ENCODE measurements around the gene TCEAL9. TPM values are rescaled to one million over a fixed set of nuclear protein-coding genes. Genes with fewer than 3 reads are reported as not detected.
A peak's percentile ranks its signal among the peaks of the same experiment; 100 is the strongest.

TCEAL9 gene, protein sequence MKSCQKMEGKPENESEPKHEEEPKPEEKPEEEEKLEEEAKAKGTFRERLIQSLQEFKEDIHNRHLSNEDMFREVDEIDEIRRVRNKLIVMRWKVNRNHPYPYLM
- total RNA-seq (1 to 10 TPM; 2.8 to 3.4 TPM), polyA plus RNA-seq (1.0 TPM)

DNA sequence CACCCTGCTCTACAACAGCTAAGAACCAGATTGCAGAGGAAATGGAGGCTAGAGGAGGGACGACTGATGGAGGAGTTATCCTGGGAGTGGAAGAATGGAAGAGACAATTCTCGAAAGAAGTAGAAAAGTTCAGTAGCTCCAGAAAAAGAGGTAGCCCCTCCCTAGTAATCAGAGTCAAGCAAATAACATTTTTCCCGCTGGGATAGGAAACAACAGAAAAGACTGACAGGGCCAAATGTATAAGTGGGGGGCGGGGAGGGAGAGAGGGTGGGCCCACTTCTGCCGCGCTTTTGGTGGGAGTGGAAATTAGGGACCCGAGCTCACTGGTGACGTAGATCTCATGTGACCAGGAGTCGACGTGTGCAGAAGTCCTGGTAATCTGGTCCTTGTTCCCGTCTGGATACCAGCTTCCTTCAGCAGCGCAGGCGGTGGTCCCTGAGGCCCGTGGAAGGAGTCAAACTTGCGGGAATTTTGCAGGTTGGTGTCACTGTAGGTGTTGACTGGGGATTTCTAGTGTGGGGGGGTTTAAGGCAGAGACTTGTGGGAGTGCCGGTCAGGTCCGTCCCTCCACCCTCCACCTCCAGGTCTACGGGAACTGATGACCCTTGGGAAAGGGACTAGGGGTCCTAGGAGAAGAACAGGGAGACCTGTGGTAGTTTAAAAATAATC is at the start of gene TCEAL9:
Gene TCEAL9 (plus strand): TSS at position 377 of the 669 bp plus-strand sequence. CDS start 1,179 bp downstream, outside the sequence.
- no peaks in the 10 kb centered on the region for H3K27me3 ChIP-seq (ENCODE audit: insufficient read depth, low read length, poor library complexity, severe bottlenecking)
- Mint-ChIP-seq H3K36me3 (no peaks in the 10 kb centered on the region), H3K4me1 (peaks cover 6 to 10% (median 9%) of the 10 kb centered on the region in 3 donors), H3K9me3 (no peaks in the 10 kb centered on the region), H3K4me3 (peak within 1 kb of the TSS; percentile 78 to 84 (median 80)), H3K27ac (peak within 1 kb of the TSS in 5 of 8 donors; percentile 14 to 57 (median 30)), H3K27me3 (peaks cover 3 to 14% of the 10 kb centered on the region in 2 donors)
- H3K4me1 ChIP-seq (ENCODE audit: insufficient read depth, low read length) = no peaks in the 10 kb centered on the region
- ChIA-PET POLR2A (no interaction called here), CTCF (no interaction called here)
- DNase-seq = peak in 1 of 5 donors; percentile 4
- peak within 1 kb of the TSS; percentile 9 for H3K27ac ChIP-seq (ENCODE audit: low read depth, low read length)
- no peaks in the 10 kb centered on the region for H3K36me3 ChIP-seq (ENCODE audit: insufficient read depth, low read length)
- peak within 1 kb of the TSS; percentile 45 for H3K4me3 ChIP-seq (ENCODE audit: low read length)
- H3K9me3 ChIP-seq (ENCODE audit: low read length) = no peaks in the 10 kb centered on the region

GRCh38 chrX:103309860-103310554 is 46.3 kb upstream of the TCEAL9 start:
- Mint-ChIP-seq H3K4me3 (peak overlapping the region; percentile 39 to 72 (median 56)), H3K27me3 (peaks cover 0 to 2% of the 10 kb centered on the region in 2 donors), H3K9me3 (peaks cover 0 to 2% (median 0%) of the 10 kb centered on the region in 5 donors), H3K36me3 (peaks cover 0 to 11% (median 0%) of the 10 kb centered on the region in 3 donors), H3K27ac (peak overlapping the region in 3 of 8 donors; percentile 14 to 43 (median 38)), H3K4me1 (peaks cover 0 to 9% (median 2%) of the 10 kb centered on the region in 3 donors)
- no peak for DNase-seq
- peak overlapping the region; percentile 55 for H3K4me3 ChIP-seq (ENCODE audit: low read length)
- no peaks in the 10 kb centered on the region for H3K27me3 ChIP-seq (ENCODE audit: insufficient read depth, low read length, poor library complexity, severe bottlenecking)
- peaks cover 3% of the 10 kb centered on the region for H3K4me1 ChIP-seq (ENCODE audit: insufficient read depth, low read length)
- CTCF ChIA-PET = no interaction called here
- H3K9me3 ChIP-seq (ENCODE audit: low read length) = no peaks in the 10 kb centered on the region
- POLR2A ChIA-PET = no interaction called here
- no peaks in the 10 kb centered on the region for H3K36me3 ChIP-seq (ENCODE audit: insufficient read depth, low read length)
- H3K27ac ChIP-seq (ENCODE audit: low read depth, low read length) = peak overlapping the region; percentile 51

GRCh38 chrX:103310555-103311398 is 45.5 kb upstream of the TCEAL9 start, which contains the start of gene BEX2:
TSS of gene BEX2 (minus strand) at chrX:103310990. CDS start at chrX:103309976, 1,014 bp downstream.
- Mint-ChIP-seq H3K27ac (peak within 1 kb of the TSS in 7 of 8 donors; percentile 50 to 89 (median 74)), H3K4me3 (peak within 1 kb of the TSS; percentile 77 to 90 (median 81)), H3K27me3 (peaks cover 0 to 2% of the 10 kb centered on the region in 2 donors), H3K36me3 (peaks cover 0 to 11% (median 0%) of the 10 kb centered on the region in 3 donors), H3K4me1 (peaks cover 0 to 9% (median 2%) of the 10 kb centered on the region in 3 donors), H3K9me3 (peaks cover 0 to 2% (median 0%) of the 10 kb centered on the region in 5 donors)
- Histone ChIP-seq H3K27ac (ENCODE audit: low read depth, low read length) (peak within 1 kb of the TSS; percentile 51), H3K4me1 (ENCODE audit: insufficient read depth, low read length) (peaks cover 3% of the 10 kb centered on the region), H3K36me3 (ENCODE audit: insufficient read depth, low read length) (no peaks in the 10 kb centered on the region), H3K27me3 (ENCODE audit: insufficient read depth, low read length, poor library complexity, severe bottlenecking) (no peaks in the 10 kb centered on the region), H3K9me3 (ENCODE audit: low read length) (no peaks in the 10 kb centered on the region), H3K4me3 (ENCODE audit: low read length) (peak within 1 kb of the TSS; percentile 55)
- DNase-seq = peak; percentile 70 to 90 (median 79)
- POLR2A ChIA-PET = no interaction called here
- CTCF ChIA-PET = no interaction called here

- Histone ChIP-seq H3K27me3 (ENCODE audit: insufficient read depth, low read length, poor library complexity, severe bottlenecking) (no peaks in the 10 kb centered on the region), H3K9me3 (ENCODE audit: low read length) (no peaks in the 10 kb centered on the region), H3K36me3 (ENCODE audit: insufficient read depth, low read length) (no peaks in the 10 kb centered on the region), H3K4me3 (ENCODE audit: low read length) (no peak overlapping the region), H3K4me1 (ENCODE audit: insufficient read depth, low read length) (peaks cover 3% of the 10 kb centered on the region), H3K27ac (ENCODE audit: low read depth, low read length) (no peak overlapping the region)
- H3K4me3 Mint-ChIP-seq = peak overlapping the region in 6 of 7 donors; percentile 27 to 85 (median 80)
- peaks cover 0 to 9% (median 2%) of the 10 kb centered on the region in 3 donors for H3K4me1 Mint-ChIP-seq
- DNase-seq = no peak
- H3K27ac Mint-ChIP-seq = peak overlapping the region in 3 of 8 donors; percentile 74 to 89 (median 81)
- H3K9me3 Mint-ChIP-seq = no peaks in the 10 kb centered on the region
- peaks cover 0 to 2% of the 10 kb centered on the region in 2 donors for H3K27me3 Mint-ChIP-seq
- H3K36me3 Mint-ChIP-seq = peaks cover 0 to 11% (median 0%) of the 10 kb centered on the region in 3 donors
- ChIA-PET POLR2A (no interaction called here), CTCF (no interaction called here)
These were observed 44.9 kb upstream of the TCEAL9 start for GRCh38 chrX:103311399-103311780.

- DNase-seq = no peak
- CTCF ChIA-PET = no interaction called here
- no peaks in the 10 kb centered on the region for H3K9me3 Mint-ChIP-seq
- Histone ChIP-seq H3K4me1 (ENCODE audit: insufficient read depth, low read length) (no peaks in the 10 kb centered on the region), H3K9me3 (ENCODE audit: low read length) (no peaks in the 10 kb centered on the region), H3K27ac (ENCODE audit: low read depth, low read length) (no peak within 1 kb of the TSS), H3K36me3 (ENCODE audit: insufficient read depth, low read length) (no peaks in the 10 kb centered on the region), H3K27me3 (ENCODE audit: insufficient read depth, low read length, poor library complexity, severe bottlenecking) (peaks cover 4% of the 10 kb centered on the region), H3K4me3 (ENCODE audit: low read length) (no peak within 1 kb of the TSS)
- peak within 1 kb of the TSS in 1 of 8 donors; percentile 80 for H3K27ac Mint-ChIP-seq
- peak within 1 kb of the TSS in 1 of 7 donors; percentile 29 for H3K4me3 Mint-ChIP-seq
- H3K4me1 Mint-ChIP-seq = peaks cover 0 to 4% (median 0%) of the 10 kb centered on the region in 3 donors
- H3K27me3 Mint-ChIP-seq = peaks cover 12 to 25% of the 10 kb centered on the region in 2 donors
- POLR2A ChIA-PET = no interaction called here
- no peaks in the 10 kb centered on the region for H3K36me3 Mint-ChIP-seq
These were observed 26.3 kb upstream of the TCEAL9 start, which contains the start of gene TCEAL7 for GRCh38 chrX:103329991-103330390. TSS of gene TCEAL7 (plus strand) at chrX:103330239. CDS start at chrX:103331404, 1,165 bp downstream.

DNA sequence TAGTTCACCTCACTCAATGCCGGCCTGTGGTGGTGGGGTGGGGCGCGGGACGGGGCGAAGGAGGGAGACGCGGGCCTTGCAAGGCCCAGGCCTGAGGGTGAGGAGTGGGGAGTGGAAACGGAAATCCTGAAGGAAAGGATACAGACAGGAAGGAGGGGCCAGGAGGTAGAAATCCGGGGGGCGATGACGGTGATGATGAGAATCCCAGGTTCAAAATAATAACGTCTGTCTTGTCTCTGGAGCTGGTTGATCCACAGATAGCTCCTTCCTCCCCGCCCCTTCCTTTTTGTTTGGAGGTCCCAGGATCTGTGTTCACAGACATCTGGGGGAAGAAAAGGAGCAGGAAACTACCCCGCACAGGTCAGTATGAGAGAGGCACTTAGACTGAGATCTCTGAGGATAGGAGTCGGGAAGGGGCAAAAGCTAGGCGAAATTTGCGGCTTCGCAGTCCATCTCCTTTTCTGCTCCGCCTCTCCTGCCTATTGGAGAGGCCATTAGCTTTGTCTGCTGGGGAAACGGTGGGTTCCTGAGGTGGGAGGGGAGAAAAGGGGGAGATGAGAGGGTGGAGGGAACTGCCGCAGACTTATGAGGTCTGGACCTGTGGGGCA is 25.5 kb upstream of the TCEAL9 start:
- CTCF ChIA-PET = no interaction called here
- peak overlapping the region in 1 of 7 donors; percentile 29 for H3K4me3 Mint-ChIP-seq

DNA sequence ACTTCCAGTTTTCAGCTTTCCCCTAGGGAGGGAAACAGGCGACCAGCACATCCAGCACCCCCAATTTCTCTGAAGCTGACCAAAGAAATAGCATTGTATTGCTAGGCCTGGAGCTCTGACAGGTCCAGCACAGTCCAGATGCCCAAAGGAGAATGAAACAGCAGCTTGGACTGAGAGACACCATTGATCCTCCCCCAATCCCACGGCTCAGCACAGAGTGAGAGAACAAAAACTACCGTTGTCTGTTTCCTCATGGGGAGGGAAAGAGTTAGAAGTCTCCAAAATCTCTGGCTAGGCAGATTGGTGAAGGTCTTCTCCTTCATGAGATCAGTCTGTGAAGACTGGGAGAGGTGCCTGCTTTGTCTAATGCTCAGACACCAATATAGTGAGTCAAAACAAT is 17.6 kb upstream of the TCEAL9 start:
- POLR2A ChIA-PET = no interaction called here
- Histone ChIP-seq H3K36me3 (ENCODE audit: insufficient read depth, low read length) (no peaks in the 10 kb centered on the region), H3K9me3 (ENCODE audit: low read length) (no peaks in the 10 kb centered on the region), H3K27ac (ENCODE audit: low read depth, low read length) (no peak overlapping the region), H3K27me3 (ENCODE audit: insufficient read depth, low read length, poor library complexity, severe bottlenecking) (no peaks in the 10 kb centered on the region), H3K4me1 (ENCODE audit: insufficient read depth, low read length) (no peaks in the 10 kb centered on the region), H3K4me3 (ENCODE audit: low read length) (no peak overlapping the region)
- Mint-ChIP-seq H3K4me1 (peaks cover 0 to 7% (median 2%) of the 10 kb centered on the region in 3 donors), H3K4me3 (no peak overlapping the region), H3K27ac (no peak overlapping the region), H3K27me3 (peaks cover 5 to 11% of the 10 kb centered on the region in 2 donors), H3K36me3 (no peaks in the 10 kb centered on the region), H3K9me3 (no peaks in the 10 kb centered on the region)
- CTCF ChIA-PET = interaction anchor here (1.1 kb wide), 1 partner anchor 128 kb away, joined by 4 read pairs; no protein-coding TSS in a partner anchor
- DNase-seq = no peak

More for the DNA sequence above, 25.5 kb upstream of the TCEAL9 start:
- Histone ChIP-seq H3K27ac (ENCODE audit: low read depth, low read length) (no peak overlapping the region), H3K4me3 (ENCODE audit: low read length) (no peak overlapping the region), H3K9me3 (ENCODE audit: low read length) (no peaks in the 10 kb centered on the region), H3K27me3 (ENCODE audit: insufficient read depth, low read length, poor library complexity, severe bottlenecking) (peaks cover 4% of the 10 kb centered on the region), H3K36me3 (ENCODE audit: insufficient read depth, low read length) (no peaks in the 10 kb centered on the region), H3K4me1 (ENCODE audit: insufficient read depth, low read length) (no peaks in the 10 kb centered on the region)
- Mint-ChIP-seq H3K27me3 (peaks cover 12 to 25% of the 10 kb centered on the region in 2 donors), H3K27ac (peak overlapping the region in 1 of 8 donors; percentile 80), H3K4me1 (peaks cover 0 to 4% (median 0%) of the 10 kb centered on the region in 3 donors), H3K9me3 (no peaks in the 10 kb centered on the region), H3K36me3 (no peaks in the 10 kb centered on the region)
- no peak for DNase-seq
- POLR2A ChIA-PET = no interaction called here
